Suprapubic skin (tissue), 4 donors: ENCODE results near the gene NEMF.

ENCODE experiments used
- EP300 ChIP-seq: sonication (generic); formaldehyde crosslinking; IDR thresholded peaks from one replicate; pipeline ENCODE4 v1.6.1; 2017; ENCODE audit warnings: antibody characterized with exemption
- POLR2A ChIP-seq, 2 donors: fragments of 450-650 bp; IDR thresholded peaks; one replicate each; pipeline ENCODE4 v1.6.1; 2017; ENCODE audit warnings: antibody characterized with exemption in 2 of 2, mild to moderate bottlenecking in 2 of 2, moderate library complexity in 2 of 2
- POLR2AphosphoS5 ChIP-seq, 3 donors: sonication (generic); formaldehyde crosslinking; IDR thresholded peaks; one replicate each; pipeline ENCODE4 v1.6.1; 2017; ENCODE audit warnings: antibody characterized with exemption in 3 of 3
- TF ChIP-seq, protein P1 (sequence below), 2 donors: fragments of 200-600 bp in 1 of 2; fragments of 450-650 bp in 1 of 2; sonication (generic) in 1 of 2; IDR thresholded peaks; one replicate each; pipeline ENCODE4 v1.5.1; 2016 to 2019; ENCODE audit warnings: antibody characterized with exemption in 2 of 2, mild to moderate bottlenecking in 1 of 2, moderate library complexity in 1 of 2

DNA sequence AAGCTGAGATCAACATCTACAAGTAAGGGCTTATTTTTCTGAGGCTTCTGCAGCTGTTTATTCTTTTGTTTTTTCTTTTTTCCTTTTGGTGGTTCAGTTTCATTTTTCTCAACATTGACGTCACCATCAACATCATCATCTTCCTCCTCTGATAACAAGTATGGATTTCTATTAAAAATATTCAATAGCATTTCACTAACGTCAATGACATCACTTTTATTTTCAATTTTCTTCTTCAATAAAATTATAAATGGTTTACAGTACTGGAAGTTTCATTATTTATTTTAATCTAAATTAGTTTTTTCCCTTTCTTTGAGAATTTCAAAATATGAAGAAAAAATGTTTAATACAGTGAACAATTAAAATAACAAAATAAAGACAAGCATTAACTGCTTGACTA, 23.9 kb downstream of the NEMF start:
- TF ChIP-seq, protein P1, sequence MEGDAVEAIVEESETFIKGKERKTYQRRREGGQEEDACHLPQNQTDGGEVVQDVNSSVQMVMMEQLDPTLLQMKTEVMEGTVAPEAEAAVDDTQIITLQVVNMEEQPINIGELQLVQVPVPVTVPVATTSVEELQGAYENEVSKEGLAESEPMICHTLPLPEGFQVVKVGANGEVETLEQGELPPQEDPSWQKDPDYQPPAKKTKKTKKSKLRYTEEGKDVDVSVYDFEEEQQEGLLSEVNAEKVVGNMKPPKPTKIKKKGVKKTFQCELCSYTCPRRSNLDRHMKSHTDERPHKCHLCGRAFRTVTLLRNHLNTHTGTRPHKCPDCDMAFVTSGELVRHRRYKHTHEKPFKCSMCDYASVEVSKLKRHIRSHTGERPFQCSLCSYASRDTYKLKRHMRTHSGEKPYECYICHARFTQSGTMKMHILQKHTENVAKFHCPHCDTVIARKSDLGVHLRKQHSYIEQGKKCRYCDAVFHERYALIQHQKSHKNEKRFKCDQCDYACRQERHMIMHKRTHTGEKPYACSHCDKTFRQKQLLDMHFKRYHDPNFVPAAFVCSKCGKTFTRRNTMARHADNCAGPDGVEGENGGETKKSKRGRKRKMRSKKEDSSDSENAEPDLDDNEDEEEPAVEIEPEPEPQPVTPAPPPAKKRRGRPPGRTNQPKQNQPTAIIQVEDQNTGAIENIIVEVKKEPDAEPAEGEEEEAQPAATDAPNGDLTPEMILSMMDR (IDR thresholded peaks at IDR 0.05): no peak
- no peak for TF ChIP-seq EP300
- no peak for TF ChIP-seq POLR2A (IDR thresholded peaks at IDR 0.05)
- TF ChIP-seq POLR2AphosphoS5 (IDR thresholded peaks at IDR 0.05): no peak
